ENCODE results near the gene USP38. TPM values are rescaled to one million over a fixed set of nuclear protein-coding genes. Genes with fewer than 3 reads are reported as not detected.

USP38 gene
- polyA plus RNA-seq, 1 of the 3 experiments (the other 2 are of a cell fraction): 4.3 TPM

DNA sequence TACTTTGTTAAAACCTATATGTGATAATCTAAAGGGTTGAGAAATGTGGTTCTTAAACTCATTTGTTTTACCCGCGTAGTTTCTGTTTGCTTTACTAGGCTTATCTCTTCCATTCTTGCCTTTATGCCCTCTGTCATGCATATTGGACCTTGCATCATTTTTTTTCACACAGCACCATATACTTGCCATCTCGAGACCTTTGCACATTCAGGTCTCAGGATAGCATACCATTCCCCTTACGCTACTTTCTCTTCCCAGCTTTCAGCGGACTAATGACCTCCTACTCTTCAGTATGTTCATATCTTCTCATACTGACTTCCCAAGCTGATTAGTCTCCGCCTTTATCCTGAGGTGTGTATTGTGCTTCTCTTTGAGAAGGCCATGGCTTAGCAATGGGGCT lies 40.5 kb downstream of the USP38 start (continued):
- TF ChIP-seq, protein P1, sequence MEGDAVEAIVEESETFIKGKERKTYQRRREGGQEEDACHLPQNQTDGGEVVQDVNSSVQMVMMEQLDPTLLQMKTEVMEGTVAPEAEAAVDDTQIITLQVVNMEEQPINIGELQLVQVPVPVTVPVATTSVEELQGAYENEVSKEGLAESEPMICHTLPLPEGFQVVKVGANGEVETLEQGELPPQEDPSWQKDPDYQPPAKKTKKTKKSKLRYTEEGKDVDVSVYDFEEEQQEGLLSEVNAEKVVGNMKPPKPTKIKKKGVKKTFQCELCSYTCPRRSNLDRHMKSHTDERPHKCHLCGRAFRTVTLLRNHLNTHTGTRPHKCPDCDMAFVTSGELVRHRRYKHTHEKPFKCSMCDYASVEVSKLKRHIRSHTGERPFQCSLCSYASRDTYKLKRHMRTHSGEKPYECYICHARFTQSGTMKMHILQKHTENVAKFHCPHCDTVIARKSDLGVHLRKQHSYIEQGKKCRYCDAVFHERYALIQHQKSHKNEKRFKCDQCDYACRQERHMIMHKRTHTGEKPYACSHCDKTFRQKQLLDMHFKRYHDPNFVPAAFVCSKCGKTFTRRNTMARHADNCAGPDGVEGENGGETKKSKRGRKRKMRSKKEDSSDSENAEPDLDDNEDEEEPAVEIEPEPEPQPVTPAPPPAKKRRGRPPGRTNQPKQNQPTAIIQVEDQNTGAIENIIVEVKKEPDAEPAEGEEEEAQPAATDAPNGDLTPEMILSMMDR (IDR thresholded peaks at IDR 0.05): no peak
- TF ChIP-seq YY1 (IDR thresholded peaks at IDR 0.05; ENCODE audit: low read depth) (no peak), TCF12 (IDR thresholded peaks at IDR 0.05) (no peak)
- TF ChIP-seq, protein P2, sequence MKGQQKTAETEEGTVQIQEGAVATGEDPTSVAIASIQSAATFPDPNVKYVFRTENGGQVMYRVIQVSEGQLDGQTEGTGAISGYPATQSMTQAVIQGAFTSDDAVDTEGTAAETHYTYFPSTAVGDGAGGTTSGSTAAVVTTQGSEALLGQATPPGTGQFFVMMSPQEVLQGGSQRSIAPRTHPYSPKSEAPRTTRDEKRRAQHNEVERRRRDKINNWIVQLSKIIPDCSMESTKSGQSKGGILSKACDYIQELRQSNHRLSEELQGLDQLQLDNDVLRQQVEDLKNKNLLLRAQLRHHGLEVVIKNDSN (IDR thresholded peaks at IDR 0.05; ENCODE audit: borderline replicate concordance, low read depth): no peak

DNA sequence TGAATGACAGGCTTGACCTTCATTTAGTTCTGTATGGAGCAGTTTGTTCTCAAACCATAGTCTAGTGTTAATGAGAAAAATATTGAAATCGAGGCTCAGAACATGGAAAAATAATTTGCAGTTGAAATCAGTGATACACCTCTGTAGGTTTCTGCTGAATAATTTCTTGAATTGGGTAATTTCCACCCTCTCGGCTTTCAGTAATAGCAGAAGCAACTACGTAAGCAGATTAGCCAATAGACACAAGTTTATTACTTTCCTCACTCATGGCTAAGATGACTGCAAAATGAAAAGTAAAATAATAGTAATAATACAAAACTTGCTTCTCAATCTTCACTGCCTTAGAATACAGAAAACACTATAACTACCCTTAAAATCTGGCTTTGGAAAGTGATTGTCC lies 46.0 kb downstream of the USP38 start:
- no peaks in the 10 kb centered on the region for H4K20me1 ChIP-seq (ENCODE audit: insufficient read depth)
- TF ChIP-seq JUND (IDR thresholded peaks at IDR 0.05): no peak
- no peak for TF ChIP-seq RFX5 (IDR thresholded peaks at IDR 0.05; ENCODE audit: low read length)
- CTCF ChIA-PET: no interaction called here
- H3K9me2 ChIP-seq: no peaks in the 10 kb centered on the region
- H3K9ac ChIP-seq: no peak overlapping the region
- no peaks in the 10 kb centered on the region for H3K4me1 ChIP-seq (ENCODE audit: control insufficient read depth in 1 of 2, insufficient read depth in 2 of 2, low read depth in 1 of 2, low read length in 1 of 2)
- H2AFZ ChIP-seq (ENCODE audit: low read depth): no peak overlapping the region
- no peaks in the 10 kb centered on the region for H3K36me3 ChIP-seq (replicated peaks in 1 of 2; ENCODE audit: control insufficient read depth in 1 of 2, insufficient read depth in 2 of 2, low read length in 1 of 2)
- H3K4me2 ChIP-seq: no peak overlapping the region
- no peak overlapping the region for H3K27ac ChIP-seq (ENCODE audit: low read depth in 2 of 2, low read length in 1 of 2)
- no peak for DNase-seq
- no peaks in the 10 kb centered on the region for H3F3A ChIP-seq (replicated peaks; ENCODE audit: insufficient read depth)
- 80% methylated on average over 3 of the region's 3 CpGs for WGBS (ENCODE audit: low lambda C conversion rate)
- no peaks in the 10 kb centered on the region for H3K9me3 ChIP-seq
- H3K4me3 ChIP-seq (ENCODE audit: low read depth in 2 of 2, low read length in 1 of 2): no peak overlapping the region
- H3K79me2 ChIP-seq (ENCODE audit: insufficient read depth): no peaks in the 10 kb centered on the region
- POLR2A ChIA-PET: no interaction called here
- H3K27me3 ChIP-seq (ENCODE audit: insufficient read depth): no peaks in the 10 kb centered on the region

DNA sequence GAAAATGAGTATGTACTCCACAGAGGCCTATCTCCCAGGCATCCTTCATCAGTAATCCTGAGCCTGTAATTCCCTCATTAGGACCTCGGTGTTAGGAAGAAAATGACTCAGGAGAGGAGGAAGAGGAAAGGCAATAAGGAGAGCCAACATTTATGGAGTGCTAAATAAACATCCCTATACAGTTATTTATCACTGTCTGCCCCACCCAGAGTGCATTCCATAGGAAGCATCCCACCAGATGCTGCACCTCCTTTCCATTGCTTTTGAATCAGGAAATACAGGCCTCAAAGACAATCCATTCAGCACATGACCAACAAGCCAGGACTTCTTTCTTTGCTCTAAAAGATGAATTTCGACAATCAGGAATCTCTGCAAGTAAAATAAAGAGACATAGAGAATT lies 47.6 kb downstream of the USP38 start:
- Histone ChIP-seq H3K4me3 (ENCODE audit: low read depth in 2 of 2, low read length in 1 of 2) (no peak overlapping the region), H3K36me3 (replicated peaks in 1 of 2; ENCODE audit: control insufficient read depth in 1 of 2, insufficient read depth in 2 of 2, low read length in 1 of 2) (no peaks in the 10 kb centered on the region), H2AFZ (ENCODE audit: low read depth) (no peak overlapping the region), H3K27ac (ENCODE audit: low read depth in 2 of 2, low read length in 1 of 2) (no peak overlapping the region), H3F3A (replicated peaks; ENCODE audit: insufficient read depth) (no peaks in the 10 kb centered on the region), H3K4me1 (ENCODE audit: control insufficient read depth in 1 of 2, insufficient read depth in 2 of 2, low read depth in 1 of 2, low read length in 1 of 2) (no peaks in the 10 kb centered on the region), H3K79me2 (ENCODE audit: insufficient read depth) (no peaks in the 10 kb centered on the region), H4K20me1 (ENCODE audit: insufficient read depth) (no peaks in the 10 kb centered on the region), H3K4me2 (no peak overlapping the region), H3K9me3 (no peaks in the 10 kb centered on the region), H3K27me3 (ENCODE audit: insufficient read depth) (no peaks in the 10 kb centered on the region), H3K9ac (no peak overlapping the region), H3K9me2 (no peaks in the 10 kb centered on the region)
- no peak for DNase-seq
- WGBS (ENCODE audit: low lambda C conversion rate): 48% methylated on average over 2 of the region's 2 CpGs
- TF ChIP-seq JUND (IDR thresholded peaks at IDR 0.05): no peak
- TF ChIP-seq, protein P3, sequence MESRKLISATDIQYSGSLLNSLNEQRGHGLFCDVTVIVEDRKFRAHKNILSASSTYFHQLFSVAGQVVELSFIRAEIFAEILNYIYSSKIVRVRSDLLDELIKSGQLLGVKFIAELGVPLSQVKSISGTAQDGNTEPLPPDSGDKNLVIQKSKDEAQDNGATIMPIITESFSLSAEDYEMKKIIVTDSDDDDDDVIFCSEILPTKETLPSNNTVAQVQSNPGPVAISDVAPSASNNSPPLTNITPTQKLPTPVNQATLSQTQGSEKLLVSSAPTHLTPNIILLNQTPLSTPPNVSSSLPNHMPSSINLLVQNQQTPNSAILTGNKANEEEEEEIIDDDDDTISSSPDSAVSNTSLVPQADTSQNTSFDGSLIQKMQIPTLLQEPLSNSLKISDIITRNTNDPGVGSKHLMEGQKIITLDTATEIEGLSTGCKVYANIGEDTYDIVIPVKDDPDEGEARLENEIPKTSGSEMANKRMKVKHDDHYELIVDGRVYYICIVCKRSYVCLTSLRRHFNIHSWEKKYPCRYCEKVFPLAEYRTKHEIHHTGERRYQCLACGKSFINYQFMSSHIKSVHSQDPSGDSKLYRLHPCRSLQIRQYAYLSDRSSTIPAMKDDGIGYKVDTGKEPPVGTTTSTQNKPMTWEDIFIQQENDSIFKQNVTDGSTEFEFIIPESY (IDR thresholded peaks at IDR 0.05; ENCODE audit: borderline replicate concordance, low read depth): no peak
- TF ChIP-seq, protein P4, sequence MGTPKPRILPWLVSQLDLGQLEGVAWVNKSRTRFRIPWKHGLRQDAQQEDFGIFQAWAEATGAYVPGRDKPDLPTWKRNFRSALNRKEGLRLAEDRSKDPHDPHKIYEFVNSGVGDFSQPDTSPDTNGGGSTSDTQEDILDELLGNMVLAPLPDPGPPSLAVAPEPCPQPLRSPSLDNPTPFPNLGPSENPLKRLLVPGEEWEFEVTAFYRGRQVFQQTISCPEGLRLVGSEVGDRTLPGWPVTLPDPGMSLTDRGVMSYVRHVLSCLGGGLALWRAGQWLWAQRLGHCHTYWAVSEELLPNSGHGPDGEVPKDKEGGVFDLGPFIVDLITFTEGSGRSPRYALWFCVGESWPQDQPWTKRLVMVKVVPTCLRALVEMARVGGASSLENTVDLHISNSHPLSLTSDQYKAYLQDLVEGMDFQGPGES (IDR thresholded peaks at IDR 0.05; ENCODE audit: low read depth, low read length): no peak
- no peak for TF ChIP-seq EP300 (IDR thresholded peaks at IDR 0.05; ENCODE audit: borderline replicate concordance in 1 of 2, low read depth in 1 of 2, low read length in 1 of 2)
- no peak for TF ChIP-seq RAD21 (IDR thresholded peaks at IDR 0.05; ENCODE audit: low read length)
- no peak for TF ChIP-seq GABPA (IDR thresholded peaks at IDR 0.05; ENCODE audit: low read depth)
- ChIA-PET CTCF (no interaction called here), POLR2A (no interaction called here)

Data from SK-N-SH (cell line).